ENCODE measurements around the gene FOXRED2.
"Not testable (repeated sequence)": the region's sequence is repeated elsewhere in the genome, so short reads cannot be mapped to it uniquely, and the experiment has no call there.

FOXRED2 gene

GRCh38 chr22:36454916-36455570 is 51.8 kb downstream of the FOXRED2 start:
- Mint-ChIP-seq H3K36me3 (ENCODE audit: low read depth) (no peaks in the 10 kb centered on the region), H3K27ac (peak overlapping the region; percentile 81), H3K4me3 (peak overlapping the region; percentile 74), H3K9me3 (no peaks in the 10 kb centered on the region), H3K4me1 (ENCODE audit: low read depth) (peaks cover 44% of the 10 kb centered on the region), H3K27me3 (no peaks in the 10 kb centered on the region)
- peak; percentile 96 for DNase-seq

GRCh38 chr22:36453855-36454378 is 52.9 kb downstream of the FOXRED2 start:
- Mint-ChIP-seq H3K4me1 (ENCODE audit: low read depth) (peaks cover 48% of the 10 kb centered on the region), H3K9me3 (no peaks in the 10 kb centered on the region), H3K36me3 (ENCODE audit: low read depth) (no peaks in the 10 kb centered on the region), H3K27me3 (no peaks in the 10 kb centered on the region), H3K4me3 (peak overlapping the region; percentile 74), H3K27ac (peak overlapping the region; percentile 81)
- DNase-seq = no peak

- not testable (repeated sequence) for H3K9me3 Mint-ChIP-seq; H3K36me3 Mint-ChIP-seq (ENCODE audit: low read depth); DNase-seq; H3K27me3 Mint-ChIP-seq
- Mint-ChIP-seq H3K27ac (peak overlapping the region; percentile 95), H3K4me1 (ENCODE audit: low read depth) (peaks cover 53% of the 10 kb centered on the region), H3K4me3 (peak overlapping the region; percentile 57)
Measured at GRCh38 chr22:36452978-36453607, 53.7 kb downstream of the FOXRED2 start.

- H3K4me3 Mint-ChIP-seq = peak overlapping the region; percentile 67
- H3K36me3 Mint-ChIP-seq (ENCODE audit: low read depth) = no peaks in the 10 kb centered on the region
- H3K9me3 Mint-ChIP-seq = no peaks in the 10 kb centered on the region
- H3K4me1 Mint-ChIP-seq (ENCODE audit: low read depth) = peaks cover 58% of the 10 kb centered on the region
- no peak for DNase-seq
- H3K27ac Mint-ChIP-seq = peak overlapping the region; percentile 95
- H3K27me3 Mint-ChIP-seq = no peaks in the 10 kb centered on the region
Measured at GRCh38 chr22:36452250-36452977, 54.4 kb downstream of the FOXRED2 start.

GRCh38 chr22:36450923-36451322 is 55.9 kb downstream of the FOXRED2 start:
- peak overlapping the region; percentile 67 for H3K4me3 Mint-ChIP-seq
- not testable (repeated sequence) for H3K27me3 Mint-ChIP-seq; DNase-seq; H3K36me3 Mint-ChIP-seq (ENCODE audit: low read depth); H3K9me3 Mint-ChIP-seq
- H3K4me1 Mint-ChIP-seq (ENCODE audit: low read depth) = peaks cover 54% of the 10 kb centered on the region
- H3K27ac Mint-ChIP-seq = peak overlapping the region; percentile 95

- DNase-seq = no peak
- H3K36me3 Mint-ChIP-seq (ENCODE audit: low read depth) = no peaks in the 10 kb centered on the region
- no peaks in the 10 kb centered on the region for H3K27me3 Mint-ChIP-seq
- no peak overlapping the region for H3K27ac Mint-ChIP-seq
- peaks cover 48% of the 10 kb centered on the region for H3K4me1 Mint-ChIP-seq (ENCODE audit: low read depth)
- H3K4me3 Mint-ChIP-seq = no peak overlapping the region
- no peaks in the 10 kb centered on the region for H3K9me3 Mint-ChIP-seq
Measured at GRCh38 chr22:36449596-36450175, 57.2 kb downstream of the FOXRED2 start.

GRCh38 chr22:36447632-36448031 is 59.2 kb downstream of the FOXRED2 start:
- no peak overlapping the region for H3K4me3 Mint-ChIP-seq
- no peaks in the 10 kb centered on the region for H3K36me3 Mint-ChIP-seq (ENCODE audit: low read depth)
- H3K9me3 Mint-ChIP-seq = no peaks in the 10 kb centered on the region
- no peak for DNase-seq
- no peak overlapping the region for H3K27ac Mint-ChIP-seq
- H3K27me3 Mint-ChIP-seq = no peaks in the 10 kb centered on the region
- H3K4me1 Mint-ChIP-seq (ENCODE audit: low read depth) = peaks cover 40% of the 10 kb centered on the region

GRCh38 chr22:36445158-36445668 is 61.6 kb downstream of the FOXRED2 start:
- peaks cover 28% of the 10 kb centered on the region for H3K4me1 Mint-ChIP-seq (ENCODE audit: low read depth)

GRCh38 chr22:36443198-36443770 is 63.6 kb downstream of the FOXRED2 start:
- Mint-ChIP-seq H3K27me3 (no peaks in the 10 kb centered on the region), H3K4me1 (ENCODE audit: low read depth) (peaks cover 34% of the 10 kb centered on the region), H3K9me3 (no peaks in the 10 kb centered on the region), H3K36me3 (ENCODE audit: low read depth) (no peaks in the 10 kb centered on the region), H3K4me3 (no peak overlapping the region), H3K27ac (no peak overlapping the region)
- no peak for DNase-seq

More at GRCh38 chr22:36445158-36445668, 61.6 kb downstream of the FOXRED2 start:
- H3K27me3 Mint-ChIP-seq = no peaks in the 10 kb centered on the region
- H3K9me3 Mint-ChIP-seq = no peaks in the 10 kb centered on the region
- no peaks in the 10 kb centered on the region for H3K36me3 Mint-ChIP-seq (ENCODE audit: low read depth)
- H3K27ac Mint-ChIP-seq = peak overlapping the region; percentile 47
- no peak for DNase-seq
- no peak overlapping the region for H3K4me3 Mint-ChIP-seq

GRCh38 chr22:36442506-36443197 is 64.2 kb downstream of the FOXRED2 start:
- Mint-ChIP-seq H3K27ac (no peak overlapping the region), H3K36me3 (ENCODE audit: low read depth) (no peaks in the 10 kb centered on the region), H3K4me1 (ENCODE audit: low read depth) (peaks cover 32% of the 10 kb centered on the region), H3K27me3 (no peaks in the 10 kb centered on the region), H3K4me3 (no peak overlapping the region), H3K9me3 (no peaks in the 10 kb centered on the region)
- no peak for DNase-seq

- no peaks in the 10 kb centered on the region for H3K9me3 Mint-ChIP-seq
- H3K4me3 Mint-ChIP-seq = no peak overlapping the region
- H3K27me3 Mint-ChIP-seq = no peaks in the 10 kb centered on the region
- peak overlapping the region; percentile 58 for H3K27ac Mint-ChIP-seq
- DNase-seq = no peak
- no peaks in the 10 kb centered on the region for H3K36me3 Mint-ChIP-seq (ENCODE audit: low read depth)
- peaks cover 43% of the 10 kb centered on the region for H3K4me1 Mint-ChIP-seq (ENCODE audit: low read depth)
Measured at GRCh38 chr22:36440429-36441002, 66.3 kb downstream of the FOXRED2 start.

- H3K27me3 Mint-ChIP-seq = no peaks in the 10 kb centered on the region
- no peak overlapping the region for H3K4me3 Mint-ChIP-seq
- no peaks in the 10 kb centered on the region for H3K36me3 Mint-ChIP-seq (ENCODE audit: low read depth)
- H3K9me3 Mint-ChIP-seq = no peaks in the 10 kb centered on the region
- H3K27ac Mint-ChIP-seq = peak overlapping the region; percentile 58
- DNase-seq = no peak
- H3K4me1 Mint-ChIP-seq (ENCODE audit: low read depth) = peaks cover 51% of the 10 kb centered on the region
Measured at GRCh38 chr22:36439481-36440271, 67.2 kb downstream of the FOXRED2 start.
